ENCODE measurements around the gene SPIRE2. TPM values are rescaled to one million over a fixed set of nuclear protein-coding genes. Genes with fewer than 3 reads are reported as not detected.

Gene SPIRE2
- total and polyA plus RNA-seq, 2 of the 4 experiments (the other 2 are of a cell fraction) = 0.72 to 1.9 TPM

DNA sequence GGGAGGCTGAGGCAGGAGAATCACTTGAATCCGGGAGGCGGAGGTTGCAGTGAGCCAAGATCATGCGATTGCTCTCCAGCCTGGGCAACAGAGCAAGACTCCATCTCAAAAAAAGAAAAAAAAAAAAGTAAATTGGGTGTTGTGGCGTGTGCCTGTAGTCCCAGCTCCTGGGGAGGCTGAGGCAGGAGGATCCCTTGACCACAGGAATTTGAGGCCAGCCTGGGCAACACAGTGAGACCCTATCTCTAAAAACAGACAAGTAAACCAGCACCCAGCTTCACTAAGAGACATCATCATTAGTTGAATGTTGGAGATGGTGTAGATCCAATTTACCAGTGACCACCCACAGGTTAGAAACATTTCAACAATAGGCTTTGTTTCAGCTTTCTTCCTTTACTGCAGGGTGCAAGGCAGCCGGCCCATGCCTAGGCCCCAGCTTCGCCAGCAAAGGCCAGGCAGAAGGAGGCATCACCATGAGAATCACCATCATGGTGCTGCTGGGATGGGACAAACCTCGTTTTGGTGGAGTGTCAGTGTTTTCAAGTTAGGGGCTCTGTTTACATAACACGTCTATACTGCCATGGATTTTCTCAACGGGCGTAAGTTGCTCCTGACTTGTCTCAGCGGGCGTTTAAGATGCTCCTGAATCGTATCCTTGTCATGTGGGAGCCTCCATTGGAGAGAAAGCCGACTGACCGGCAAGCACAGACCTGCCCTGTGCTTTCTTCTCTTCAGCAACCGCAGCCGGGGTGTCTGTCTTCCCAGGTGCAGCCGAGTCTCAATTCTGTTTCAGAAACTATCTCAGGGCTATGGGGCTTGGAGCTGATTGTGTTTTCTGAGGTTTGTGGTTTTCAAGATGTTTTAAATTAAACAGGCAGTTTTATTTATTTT lies 52.4 kb downstream of the SPIRE2 start (continued):
- no peak for TF ChIP-seq MXI1 (IDR thresholded peaks at IDR 0.05; ENCODE audit: borderline replicate concordance, low read depth, low read length)

DNA sequence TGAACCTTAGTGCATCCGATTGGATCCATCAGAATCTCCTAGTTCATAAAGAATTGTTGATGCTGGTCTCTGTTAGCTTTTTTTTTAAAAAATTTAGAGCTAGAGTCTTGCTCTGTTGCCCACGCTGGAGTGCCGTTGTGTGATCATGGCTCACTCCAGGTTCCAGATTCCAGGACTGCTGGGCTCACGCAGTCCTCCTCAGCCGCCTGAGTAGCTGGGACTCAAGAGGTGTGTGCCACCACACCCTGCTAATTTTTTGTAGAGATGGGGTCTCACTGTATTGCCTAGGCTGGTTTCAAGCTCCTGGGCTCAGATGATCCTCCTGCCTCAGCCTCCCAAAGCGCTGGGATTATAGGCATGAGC lies 53.1 kb downstream of the SPIRE2 start:
- Histone ChIP-seq H3K4me3 (ENCODE audit: insufficient read depth, low read depth, low read length) (no peak overlapping the region), H3K9ac (ENCODE audit: low read depth, low read length) (no peak overlapping the region), H3K36me3 (ENCODE audit: control insufficient read depth, insufficient read depth, low read length) (peaks cover 53% of the 10 kb centered on the region), H3K4me2 (ENCODE audit: low read depth, low read length) (no peak overlapping the region), H3K18ac (ENCODE audit: low read depth, low read length) (no peak overlapping the region), H3K56ac (ENCODE audit: extremely low read depth, insufficient read depth, low read length) (no peak overlapping the region), H4K91ac (ENCODE audit: insufficient read depth, low read depth, low read length) (no peak overlapping the region), H3K4me1 (ENCODE audit: control insufficient read depth, insufficient read depth, low read length) (peaks cover 2% of the 10 kb centered on the region; the same call in 1 of the 2 replicates), H2AK9ac (replicated peaks; ENCODE audit: low read depth, low read length, poor library complexity) (no peak overlapping the region), H2BK5ac (ENCODE audit: low read depth, low read length, poor library complexity, severe bottlenecking) (no peak overlapping the region), H3K23ac (ENCODE audit: low read depth, low read length) (no peak overlapping the region), H4K5ac (ENCODE audit: low read depth, low read length) (no peak overlapping the region), H3K9me3 (ENCODE audit: control insufficient read depth, insufficient read depth, low read length) (no peaks in the 10 kb centered on the region), H3K79me1 (ENCODE audit: low read depth in 1 of 2, low read length in 2 of 2) (peaks cover 37 to 65% of the 10 kb centered on the region in 2 experiments), H3K27ac (ENCODE audit: insufficient read depth, low read length) (no peak overlapping the region), H3K4ac (ENCODE audit: low read depth, low read length) (no peak overlapping the region), H4K20me1 (ENCODE audit: insufficient read depth, low read length) (peaks cover 84% of the 10 kb centered on the region), H3K9me1 (ENCODE audit: insufficient read depth, low read length) (peaks cover 12% of the 10 kb centered on the region; the same call in 1 of the 2 replicates), H2AK5ac (ENCODE audit: low read depth, low read length) (no peak overlapping the region), H3K14ac (replicated peaks; ENCODE audit: low read depth, low read length) (no peak overlapping the region), H2AFZ (replicated peaks; ENCODE audit: low read length, poor library complexity) (no peak overlapping the region), H2BK120ac (ENCODE audit: low read depth, low read length) (no peak overlapping the region), H2BK20ac (ENCODE audit: low read depth, low read length) (no peak overlapping the region), H2BK15ac (ENCODE audit: low read depth, low read length) (no peak overlapping the region), H3K27me3 (ENCODE audit: control insufficient read depth, insufficient read depth, low read length) (no peaks in the 10 kb centered on the region), H4K8ac (ENCODE audit: low read depth in 2 of 2, low read length in 2 of 2) (no peak overlapping the region)
- dilution Hi-C loops (cut with HindIII; ENCODE audit: low sequenced_read_pairs, unreplicated experiment) = no loop called here
- WGBS, 2 experiments (ENCODE audit: extremely low coverage in 2 of 2, insufficient read length in 1 of 2) = 100% methylated on average over 3 of the region's 6 CpGs; no CpG with 5 or more reads in 1 of the 2 experiments
- ChIA-PET POLR2A (ENCODE audit: unreplicated experiment) (no interaction called here), CTCF (no interaction called here)
- intact Hi-C loops (cut with micrococcal nuclease) = no loop called here
- TF ChIP-seq NFE2L2 (IDR thresholded peaks at IDR 0.05; ENCODE audit: low read depth, low read length) = no peak
- no peak for TF ChIP-seq MAFK (IDR thresholded peaks at IDR 0.05; ENCODE audit: low read depth, low read length)
- TF ChIP-seq, protein P1, sequence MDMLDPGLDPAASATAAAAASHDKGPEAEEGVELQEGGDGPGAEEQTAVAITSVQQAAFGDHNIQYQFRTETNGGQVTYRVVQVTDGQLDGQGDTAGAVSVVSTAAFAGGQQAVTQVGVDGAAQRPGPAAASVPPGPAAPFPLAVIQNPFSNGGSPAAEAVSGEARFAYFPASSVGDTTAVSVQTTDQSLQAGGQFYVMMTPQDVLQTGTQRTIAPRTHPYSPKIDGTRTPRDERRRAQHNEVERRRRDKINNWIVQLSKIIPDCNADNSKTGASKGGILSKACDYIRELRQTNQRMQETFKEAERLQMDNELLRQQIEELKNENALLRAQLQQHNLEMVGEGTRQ (IDR thresholded peaks at IDR 0.05; ENCODE audit: low read depth, low read length) = no peak
- TF ChIP-seq, protein P2, sequence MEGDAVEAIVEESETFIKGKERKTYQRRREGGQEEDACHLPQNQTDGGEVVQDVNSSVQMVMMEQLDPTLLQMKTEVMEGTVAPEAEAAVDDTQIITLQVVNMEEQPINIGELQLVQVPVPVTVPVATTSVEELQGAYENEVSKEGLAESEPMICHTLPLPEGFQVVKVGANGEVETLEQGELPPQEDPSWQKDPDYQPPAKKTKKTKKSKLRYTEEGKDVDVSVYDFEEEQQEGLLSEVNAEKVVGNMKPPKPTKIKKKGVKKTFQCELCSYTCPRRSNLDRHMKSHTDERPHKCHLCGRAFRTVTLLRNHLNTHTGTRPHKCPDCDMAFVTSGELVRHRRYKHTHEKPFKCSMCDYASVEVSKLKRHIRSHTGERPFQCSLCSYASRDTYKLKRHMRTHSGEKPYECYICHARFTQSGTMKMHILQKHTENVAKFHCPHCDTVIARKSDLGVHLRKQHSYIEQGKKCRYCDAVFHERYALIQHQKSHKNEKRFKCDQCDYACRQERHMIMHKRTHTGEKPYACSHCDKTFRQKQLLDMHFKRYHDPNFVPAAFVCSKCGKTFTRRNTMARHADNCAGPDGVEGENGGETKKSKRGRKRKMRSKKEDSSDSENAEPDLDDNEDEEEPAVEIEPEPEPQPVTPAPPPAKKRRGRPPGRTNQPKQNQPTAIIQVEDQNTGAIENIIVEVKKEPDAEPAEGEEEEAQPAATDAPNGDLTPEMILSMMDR (conservative IDR thresholded peaks at IDR 0.05; ENCODE audit: low read depth, low read length) = no peak
- no peak for TF ChIP-seq MXI1 (IDR thresholded peaks at IDR 0.05; ENCODE audit: borderline replicate concordance, low read depth, low read length)
- no peak for TF ChIP-seq BHLHE40 (IDR thresholded peaks at IDR 0.05; ENCODE audit: low read depth, low read length)
- TF ChIP-seq SMC3 (IDR thresholded peaks at IDR 0.05; ENCODE audit: low read depth, low read length) = no peak
- TF ChIP-seq POLR2A (IDR thresholded peaks at IDR 0.05; ENCODE audit: low read depth, low read length) = no peak
- TF ChIP-seq, protein P3, sequence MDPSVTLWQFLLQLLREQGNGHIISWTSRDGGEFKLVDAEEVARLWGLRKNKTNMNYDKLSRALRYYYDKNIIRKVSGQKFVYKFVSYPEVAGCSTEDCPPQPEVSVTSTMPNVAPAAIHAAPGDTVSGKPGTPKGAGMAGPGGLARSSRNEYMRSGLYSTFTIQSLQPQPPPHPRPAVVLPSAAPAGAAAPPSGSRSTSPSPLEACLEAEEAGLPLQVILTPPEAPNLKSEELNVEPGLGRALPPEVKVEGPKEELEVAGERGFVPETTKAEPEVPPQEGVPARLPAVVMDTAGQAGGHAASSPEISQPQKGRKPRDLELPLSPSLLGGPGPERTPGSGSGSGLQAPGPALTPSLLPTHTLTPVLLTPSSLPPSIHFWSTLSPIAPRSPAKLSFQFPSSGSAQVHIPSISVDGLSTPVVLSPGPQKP (IDR thresholded peaks at IDR 0.05; ENCODE audit: borderline replicate concordance, low read depth, low read length) = no peak
- no peak for DNase-seq
- in situ Hi-C loops (cut with MboI; ENCODE audit: low sequenced_read_pairs) = no loop called here
- ATAC-seq (ENCODE audit: low read depth) = no peak
- BruUV-seq (replicated peaks) = no TSS peak

Data from IMR-90 (cell line).